GM19240 (cell line): ENCODE results near the gene SLC16A12.
"Not testable (repeated sequence)": the region's sequence is repeated elsewhere in the genome, so short reads cannot be mapped to it uniquely, and the experiment has no call there.

Experiments
- DNase-seq: peaks from one replicate; pipeline ENCODE4 v3.0.0; 2011; ENCODE audit warnings: low spot score; ENCODE audit not compliant: insufficient read length

Gene SLC16A12

DNA sequence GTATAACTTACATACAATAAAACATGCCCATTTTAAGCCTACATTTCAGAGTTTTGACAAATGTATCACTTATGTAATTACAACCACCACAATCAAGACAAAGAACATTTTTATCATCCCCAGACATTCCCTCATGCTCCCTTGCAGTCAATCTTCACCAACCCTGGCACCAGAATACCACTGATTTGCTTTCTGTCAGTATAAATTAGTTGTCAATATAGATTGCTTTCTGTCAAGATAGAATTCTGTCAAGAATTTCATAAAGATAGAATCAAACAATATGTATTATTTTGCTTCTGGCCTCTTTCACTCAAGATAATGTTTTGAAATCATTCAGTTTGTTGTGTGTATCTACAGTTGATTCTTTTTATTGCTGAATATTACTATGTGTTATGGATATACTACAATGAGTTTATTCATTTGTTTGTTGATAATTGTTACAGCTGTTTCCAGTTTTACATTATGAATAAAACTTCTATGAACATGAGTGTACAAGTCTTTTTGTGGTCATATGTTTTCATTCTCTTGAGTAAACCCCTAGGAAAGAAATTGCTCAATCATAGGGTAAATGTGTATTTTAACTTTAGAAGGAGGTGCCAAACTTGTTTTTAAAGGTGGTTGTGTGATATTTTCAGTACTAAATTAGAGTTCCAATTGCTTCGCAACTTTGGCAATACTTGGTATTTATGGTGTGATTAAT, 64.1 kb downstream of the SLC16A12 start:
- no peak for DNase-seq

DNA sequence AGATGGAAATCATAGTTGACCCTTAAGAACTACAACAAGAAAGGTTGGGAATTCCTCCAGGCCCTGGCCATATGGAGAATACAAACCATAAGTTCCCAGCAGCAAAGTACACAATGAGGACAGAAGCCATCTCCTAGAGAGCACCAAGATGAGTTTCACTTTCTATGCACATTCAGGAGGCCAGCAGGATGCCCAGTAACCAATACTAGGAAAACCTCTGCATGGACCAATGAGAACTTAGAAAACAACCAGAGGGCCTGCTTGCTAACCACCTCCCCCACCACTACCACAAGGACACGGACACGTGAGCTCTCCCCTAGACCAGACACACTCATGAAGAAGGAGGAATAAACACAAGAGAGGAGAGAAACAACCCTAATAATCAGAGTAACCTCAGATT, 64.8 kb downstream of the SLC16A12 start:
- no peak for DNase-seq

GRCh38 chr10:89469517-89469916, 65.9 kb downstream of the SLC16A12 start:
- no peak for DNase-seq

GRCh38 chr10:89468191-89468965, 67.0 kb downstream of the SLC16A12 start:
- no peak for DNase-seq

- DNase-seq, result no peak
Observed at GRCh38 chr10:89466599-89467035, 68.8 kb downstream of the SLC16A12 start.

GRCh38 chr10:89465196-89465595, 70.2 kb downstream of the SLC16A12 start:
- no peak for DNase-seq

DNA sequence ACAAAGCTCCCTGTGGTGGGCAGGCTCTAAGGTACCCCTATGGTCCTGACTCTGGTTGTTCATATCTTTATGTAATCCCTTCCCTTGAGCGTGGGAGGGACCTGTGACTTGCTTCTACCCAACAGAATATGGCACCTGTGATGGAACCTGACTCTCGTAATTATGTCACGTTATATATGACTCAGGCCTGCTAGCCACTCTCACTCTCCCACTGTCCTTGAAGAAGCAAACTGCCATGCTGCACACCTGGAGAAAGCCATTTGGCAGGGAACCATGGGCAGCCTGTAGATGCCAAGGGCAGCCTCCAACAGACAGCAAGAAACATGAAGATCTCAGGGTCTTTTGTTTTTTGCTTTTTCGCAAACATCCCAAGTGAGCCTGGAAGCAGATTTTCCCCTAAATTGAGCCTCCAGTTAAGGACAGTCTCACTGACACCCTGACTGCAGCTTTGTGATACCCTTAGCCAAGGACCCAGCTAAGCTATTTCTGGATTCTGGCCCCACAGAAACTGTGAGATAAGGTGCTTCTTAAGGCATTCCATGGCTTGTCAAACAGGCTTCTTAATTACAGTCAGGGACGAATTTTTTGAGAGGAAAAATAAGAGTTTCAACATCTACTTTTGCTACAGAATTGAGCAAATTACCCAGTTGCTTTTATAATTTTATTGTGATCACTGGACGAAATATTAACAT, 71.4 kb downstream of the SLC16A12 start:
- DNase-seq, result no peak

DNA sequence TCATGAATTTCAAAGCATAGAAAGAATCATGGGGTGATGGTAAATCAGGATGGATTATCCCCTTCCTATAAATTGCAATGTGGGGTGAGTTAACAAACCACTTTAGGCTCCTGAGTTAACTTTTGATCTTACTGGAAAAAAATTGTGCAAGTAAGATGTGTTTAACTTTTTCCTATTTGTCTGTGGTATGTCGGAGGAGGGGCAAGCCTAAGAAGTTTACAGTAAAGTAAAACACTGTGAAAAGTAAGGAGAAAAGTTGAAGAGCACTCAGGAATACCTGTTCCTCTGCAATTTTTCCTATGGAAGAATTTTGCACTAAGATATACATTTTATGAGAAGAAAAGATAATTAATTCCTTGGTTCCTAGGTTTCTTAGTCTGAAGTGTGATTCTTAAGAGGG, 76.6 kb downstream of the SLC16A12 start:
- DNase-seq, result no peak

GRCh38 chr10:89458291-89458690, 77.1 kb downstream of the SLC16A12 start:
- DNase-seq, result no peak

- no peak for DNase-seq
Observed at GRCh38 chr10:89454561-89455347, 80.6 kb downstream of the SLC16A12 start.

DNA sequence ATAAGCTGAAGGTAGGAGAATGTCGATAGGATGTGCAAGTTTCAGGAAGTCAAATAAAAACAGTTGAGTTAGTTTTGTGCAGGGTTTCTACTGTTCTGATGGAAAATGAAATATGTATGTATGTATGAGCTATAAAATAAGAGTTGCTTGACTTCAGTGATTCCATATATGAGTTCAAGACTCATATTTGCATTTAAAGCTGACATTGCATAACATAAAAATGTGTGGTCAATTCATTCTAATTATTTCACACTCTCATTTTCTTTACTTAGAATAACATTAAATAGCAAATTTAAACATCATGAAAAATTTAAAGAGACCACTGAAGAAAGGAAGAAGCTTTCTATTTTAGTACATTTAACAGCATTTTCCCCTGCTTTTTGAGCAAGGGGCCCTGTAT, 83.2 kb downstream of the SLC16A12 start:
- DNase-seq, result no peak

DNA sequence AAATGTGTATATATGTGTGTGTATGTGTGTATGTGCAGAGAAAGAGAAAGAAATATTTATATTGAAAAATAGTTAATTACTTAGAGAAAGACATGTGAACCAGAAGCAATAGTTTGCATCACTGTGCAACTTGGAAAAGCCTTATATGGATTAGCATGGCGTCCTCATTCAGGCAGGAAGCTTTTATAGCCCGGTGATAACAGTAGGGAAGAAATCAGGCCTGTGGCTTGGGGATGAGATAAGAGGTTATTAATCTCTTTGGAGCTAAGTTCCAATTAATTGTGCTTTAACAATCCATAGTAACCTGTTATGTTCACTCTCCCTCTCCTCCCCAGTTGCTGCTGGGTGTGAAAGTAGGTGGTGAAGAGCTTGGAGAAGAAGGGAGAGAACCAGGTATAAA, 84.5 kb downstream of the SLC16A12 start:
- no peak for DNase-seq

- DNase-seq, result not testable (repeated sequence)
Observed at GRCh38 chr10:89444819-89445218, 90.6 kb downstream of the SLC16A12 start.

DNA sequence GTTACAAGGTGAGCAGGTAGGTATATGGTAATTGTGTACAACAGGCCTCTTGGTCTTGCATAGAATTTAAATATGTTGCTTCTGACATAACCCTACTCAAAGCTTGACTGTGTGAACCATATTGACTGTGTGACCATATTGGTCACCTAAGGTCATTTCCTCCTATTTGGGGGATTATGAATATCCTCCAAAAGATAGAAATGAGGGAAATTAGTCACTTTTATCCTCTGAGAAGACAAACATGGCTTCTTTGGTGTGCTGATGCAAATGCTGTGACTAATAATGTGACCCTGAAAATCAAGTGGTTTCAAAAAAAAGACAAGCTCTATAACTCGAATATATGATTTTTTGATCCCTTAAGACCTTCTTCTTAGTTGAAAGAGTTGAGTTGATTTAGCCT, 93.1 kb downstream of the SLC16A12 start:
- DNase-seq, result no peak

DNA sequence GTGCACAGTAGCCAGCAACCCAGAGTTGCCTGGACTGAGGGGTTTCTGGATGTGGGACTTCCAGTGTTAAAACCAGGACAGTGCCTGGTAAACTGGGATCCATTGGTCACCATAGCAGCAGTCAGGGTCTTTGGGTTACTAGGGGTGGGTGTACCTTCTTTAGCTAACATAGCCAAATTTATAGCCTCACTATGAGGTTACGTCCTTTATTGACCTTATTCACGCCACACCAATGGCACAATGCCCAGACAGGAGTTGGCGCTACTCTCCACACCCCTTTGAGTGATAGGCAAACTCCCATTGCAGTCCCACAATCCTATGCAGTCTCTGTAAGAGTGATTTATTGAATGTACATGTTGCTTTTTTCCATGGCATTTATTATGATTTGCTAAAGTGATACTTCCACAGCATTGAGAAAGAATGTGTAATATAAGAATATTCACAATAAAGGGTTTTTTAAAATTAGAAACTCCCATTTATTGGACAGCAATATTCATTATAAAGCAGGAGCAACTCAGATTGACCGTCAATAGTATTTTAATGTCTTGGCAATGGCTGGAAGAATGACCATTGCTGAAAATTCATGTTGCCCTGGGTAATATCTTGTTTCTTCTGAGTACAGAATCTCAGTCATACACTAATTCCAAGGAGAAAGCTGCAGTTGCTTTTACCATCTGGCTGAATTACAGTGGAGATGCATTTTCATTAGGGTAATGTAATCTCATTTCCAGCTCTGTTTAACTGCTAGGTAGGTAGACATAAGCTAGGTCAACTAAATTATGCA, 95.0 kb downstream of the SLC16A12 start:
- DNase-seq, result no peak

DNA sequence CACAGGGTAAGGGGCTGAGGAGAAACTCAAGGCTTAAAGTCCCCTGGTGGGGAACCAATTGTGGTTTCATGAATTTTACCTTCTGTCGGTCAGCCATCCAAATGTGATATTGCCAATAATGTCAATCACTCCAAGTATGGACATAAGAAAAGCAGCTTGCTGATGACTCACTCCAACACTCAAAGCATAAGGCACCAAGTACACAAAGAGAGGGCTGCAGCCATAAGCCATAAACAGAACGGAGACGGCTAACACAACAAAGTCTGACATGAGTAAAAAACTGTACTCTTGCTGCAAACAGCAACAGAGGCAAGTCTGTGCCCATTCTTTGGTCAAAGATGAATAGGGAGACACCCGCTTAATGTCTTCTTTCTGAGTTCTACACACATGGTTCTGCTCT, 96.9 kb downstream of the SLC16A12 start:
- no peak for DNase-seq

DNA sequence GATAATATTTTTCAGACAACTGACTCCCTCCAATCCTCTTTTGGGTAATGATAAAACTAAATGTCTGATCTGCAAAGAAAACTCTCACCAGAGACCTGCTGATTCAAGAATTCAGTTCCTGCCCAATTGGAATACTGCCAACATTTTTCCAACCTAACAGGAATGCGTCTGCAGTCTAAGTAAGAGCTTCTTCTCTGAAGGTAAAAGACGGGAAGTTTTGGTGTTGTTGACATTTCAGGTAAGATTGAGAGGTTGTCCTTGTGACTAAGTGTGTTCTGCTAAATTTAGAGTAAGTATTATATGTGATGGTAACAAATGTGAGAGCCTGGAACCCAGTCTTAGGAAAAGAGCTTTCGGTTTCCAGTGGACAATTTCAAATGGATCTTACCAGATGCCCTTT, 103.4 kb downstream of the SLC16A12 start:
- DNase-seq, result no peak

GRCh38 chr10:89428877-89429276, 106.5 kb downstream of the SLC16A12 start:
- DNase-seq, result no peak

- DNase-seq, result no peak
Observed at GRCh38 chr10:89427629-89428028, 107.8 kb downstream of the SLC16A12 start.

GRCh38 chr10:89426230-89426868, 109.0 kb downstream of the SLC16A12 start:
- no peak for DNase-seq
